Sigmoid colon (tissue), 4 donors: ENCODE data around the gene CRYZ.

ENCODE experiments used
- POLR2A ChIP-seq, 2 donors: fragments of 450-650 bp; IDR thresholded peaks; one replicate each; pipeline ENCODE4 v1.6.1; 2016; ENCODE audit warnings: antibody characterized with exemption in 2 of 2, mild to moderate bottlenecking in 2 of 2, moderate library complexity in 2 of 2
- POLR2AphosphoS5 ChIP-seq, 4 donors: sonication (generic); formaldehyde crosslinking; IDR thresholded peaks; one replicate each; pipeline ENCODE4 v1.6.1; 2017; ENCODE audit warnings: antibody characterized with exemption in 4 of 4
- TF ChIP-seq, protein P1 (sequence below), 4 experiments: fragments of 450-650 bp in 3 of 4; fragments of 200-600 bp in 1 of 4; IDR thresholded peaks; one replicate each; pipeline ENCODE4 v1.5.1; 2016 to 2019; ENCODE audit warnings: antibody characterized with exemption in 4 of 4, mild to moderate bottlenecking in 3 of 4, moderate library complexity in 2 of 4

DNA sequence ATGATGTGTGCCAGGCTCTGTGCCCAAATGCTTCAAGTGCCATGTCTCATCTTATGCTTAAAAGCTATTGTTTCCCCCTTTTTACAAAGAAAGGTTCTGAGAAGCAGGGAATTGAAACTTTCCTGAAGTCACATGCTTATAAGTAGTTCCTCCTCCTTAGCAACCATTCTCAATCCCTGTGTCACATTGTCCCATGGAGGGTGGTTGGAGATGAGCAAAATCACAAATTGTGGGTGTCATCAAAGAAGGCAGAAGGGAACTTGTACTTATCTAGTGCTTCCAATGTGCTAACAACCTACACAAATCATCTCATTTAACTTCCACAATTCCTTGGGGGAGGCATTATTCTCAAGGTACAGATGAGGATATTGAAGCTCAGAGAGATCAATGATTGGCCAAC is 49.2 kb downstream of the CRYZ start:
- TF ChIP-seq POLR2A (IDR thresholded peaks at IDR 0.05) (no peak), POLR2AphosphoS5 (IDR thresholded peaks at IDR 0.05) (no peak)
- TF ChIP-seq, protein P1, sequence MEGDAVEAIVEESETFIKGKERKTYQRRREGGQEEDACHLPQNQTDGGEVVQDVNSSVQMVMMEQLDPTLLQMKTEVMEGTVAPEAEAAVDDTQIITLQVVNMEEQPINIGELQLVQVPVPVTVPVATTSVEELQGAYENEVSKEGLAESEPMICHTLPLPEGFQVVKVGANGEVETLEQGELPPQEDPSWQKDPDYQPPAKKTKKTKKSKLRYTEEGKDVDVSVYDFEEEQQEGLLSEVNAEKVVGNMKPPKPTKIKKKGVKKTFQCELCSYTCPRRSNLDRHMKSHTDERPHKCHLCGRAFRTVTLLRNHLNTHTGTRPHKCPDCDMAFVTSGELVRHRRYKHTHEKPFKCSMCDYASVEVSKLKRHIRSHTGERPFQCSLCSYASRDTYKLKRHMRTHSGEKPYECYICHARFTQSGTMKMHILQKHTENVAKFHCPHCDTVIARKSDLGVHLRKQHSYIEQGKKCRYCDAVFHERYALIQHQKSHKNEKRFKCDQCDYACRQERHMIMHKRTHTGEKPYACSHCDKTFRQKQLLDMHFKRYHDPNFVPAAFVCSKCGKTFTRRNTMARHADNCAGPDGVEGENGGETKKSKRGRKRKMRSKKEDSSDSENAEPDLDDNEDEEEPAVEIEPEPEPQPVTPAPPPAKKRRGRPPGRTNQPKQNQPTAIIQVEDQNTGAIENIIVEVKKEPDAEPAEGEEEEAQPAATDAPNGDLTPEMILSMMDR (IDR thresholded peaks at IDR 0.05) = no peak
